HAP-1 (cell line): Measurements from ENCODE around the gene PADI6.

Experiments
- DNase-seq, 2 experiments: peaks; one replicate each; pipeline ENCODE4 v3.0.0-alpha.2; 2016 to 2020; ENCODE audit warnings: low spot score in 2 of 2
- H3K27me3 ChIP-seq: fragments of 250-450 bp; sonication (Bioruptor Pico); 2 replicates; pipeline ENCODE4 v1.5.1; 2020; ENCODE audit warnings: low read depth, mild to moderate bottlenecking, moderate library complexity
- H3K36me3 ChIP-seq: fragments of 250-450 bp; sonication (Bioruptor Pico); replicated peaks from 2 replicates; pipeline ENCODE4 v1.5.1; 2020; ENCODE audit warnings: mild to moderate bottlenecking
- H3K4me1 ChIP-seq: fragments of 250-450 bp; sonication (Bioruptor Pico); 2 replicates; pipeline ENCODE4 v1.5.1; 2020; ENCODE audit warnings: mild to moderate bottlenecking
- H3K4me3 ChIP-seq: fragments of 250-450 bp; sonication (Bioruptor Pico); 2 replicates; pipeline ENCODE4 v1.5.1; 2020; ENCODE audit warnings: mild to moderate bottlenecking, moderate library complexity
- H3K9me3 ChIP-seq: fragments of 250-450 bp; sonication (Bioruptor Pico); 2 replicates; pipeline ENCODE4 v1.5.1; 2020; ENCODE audit warnings: mild to moderate bottlenecking, moderate library complexity
- in situ Hi-C: fragments of 300-500 bp; cut with MboI; formaldehyde crosslinking; loops from 3 replicates; pipeline ENCODE4 v1.14.3; 2020; ENCODE audit warnings: low sequenced_read_pairs, inconsistent platforms, mixed read lengths

Gene PADI6

GRCh38 chr1:17361687-17362086 is 10.3 kb upstream of the PADI6 start:
- Histone ChIP-seq H3K36me3 (no peaks in the 10 kb centered on the region), H3K4me3 (no peak overlapping the region), H3K27me3 (no peaks in the 10 kb centered on the region; the same call in 1 of the 2 replicates), H3K4me1 (no peaks in the 10 kb centered on the region), H3K9me3 (peaks cover 3% of the 10 kb centered on the region; the same call in 1 of the 2 replicates)
- in situ Hi-C loops = no loop called here
- DNase-seq = no peak

- DNase-seq = no peak
- Histone ChIP-seq H3K4me1 (no peaks in the 10 kb centered on the region), H3K36me3 (no peaks in the 10 kb centered on the region), H3K9me3 (peaks cover 3% of the 10 kb centered on the region; the same call in 1 of the 2 replicates), H3K27me3 (peaks cover 3% of the 10 kb centered on the region; the same call in 1 of the 2 replicates), H3K4me3 (no peak overlapping the region)
- in situ Hi-C loops = no loop called here
Measured at GRCh38 chr1:17363351-17363750, 8.6 kb upstream of the PADI6 start.

GRCh38 chr1:17363771-17364170 is 8.2 kb upstream of the PADI6 start:
- peaks cover 5% of the 10 kb centered on the region; the same call in 1 of the 2 replicates for H3K27me3 ChIP-seq
- in situ Hi-C loops = no loop called here
- H3K36me3 ChIP-seq = no peaks in the 10 kb centered on the region
- H3K4me1 ChIP-seq = no peaks in the 10 kb centered on the region
- peaks cover 3% of the 10 kb centered on the region; the same call in 1 of the 2 replicates for H3K9me3 ChIP-seq
- no peak for DNase-seq
- H3K4me3 ChIP-seq = no peak overlapping the region

GRCh38 chr1:17365293-17365692 is 6.7 kb upstream of the PADI6 start:
- DNase-seq = no peak
- Histone ChIP-seq H3K4me3 (no peak overlapping the region), H3K27me3 (peaks cover 10% of the 10 kb centered on the region; the same call in 1 of the 2 replicates), H3K4me1 (no peaks in the 10 kb centered on the region), H3K9me3 (peaks cover 3% of the 10 kb centered on the region; the same call in 1 of the 2 replicates), H3K36me3 (no peaks in the 10 kb centered on the region)
- in situ Hi-C loops = no loop called here

GRCh38 chr1:17369466-17369865 is 2.5 kb upstream of the PADI6 start:
- no peak for DNase-seq
- peaks cover 25% of the 10 kb centered on the region for H3K27me3 ChIP-seq
- H3K4me1 ChIP-seq = no peaks in the 10 kb centered on the region
- H3K9me3 ChIP-seq = peaks cover under 1% of the 10 kb centered on the region; the same call in 1 of the 2 replicates
- in situ Hi-C loops = no loop called here
- no peak overlapping the region for H3K4me3 ChIP-seq
- H3K36me3 ChIP-seq = no peaks in the 10 kb centered on the region

- no peak for DNase-seq
- in situ Hi-C loops = no loop called here
Measured at GRCh38 chr1:17370618-17371017, 1.4 kb upstream of the PADI6 start.

GRCh38 chr1:17372955-17373354 is 959 bp downstream of the PADI6 start:
- no peaks in the 10 kb centered on the region for H3K9me3 ChIP-seq
- H3K4me3 ChIP-seq = no peak overlapping the region
- H3K27me3 ChIP-seq = peaks cover 28% of the 10 kb centered on the region
- DNase-seq = no peak
- in situ Hi-C loops = no loop called here
- no peaks in the 10 kb centered on the region for H3K36me3 ChIP-seq
- no peaks in the 10 kb centered on the region for H3K4me1 ChIP-seq

More at GRCh38 chr1:17370618-17371017, 1.4 kb upstream of the PADI6 start:
- no peaks in the 10 kb centered on the region for H3K4me1 ChIP-seq
- H3K36me3 ChIP-seq = no peaks in the 10 kb centered on the region
- H3K9me3 ChIP-seq = no peaks in the 10 kb centered on the region
- peaks cover 27% of the 10 kb centered on the region for H3K27me3 ChIP-seq
- no peak overlapping the region for H3K4me3 ChIP-seq

- Histone ChIP-seq H3K9me3 (no peaks in the 10 kb centered on the region), H3K4me3 (no peak overlapping the region), H3K27me3 (peaks cover 22% of the 10 kb centered on the region), H3K36me3 (no peaks in the 10 kb centered on the region), H3K4me1 (no peaks in the 10 kb centered on the region)
- in situ Hi-C loops = no loop called here
- DNase-seq = no peak
Measured at GRCh38 chr1:17375651-17376050, 3.7 kb downstream of the PADI6 start.

- Histone ChIP-seq H3K27me3 (peaks cover 23% of the 10 kb centered on the region), H3K9me3 (no peaks in the 10 kb centered on the region), H3K4me3 (no peak overlapping the region), H3K4me1 (no peaks in the 10 kb centered on the region), H3K36me3 (no peaks in the 10 kb centered on the region)
- no peak for DNase-seq
- in situ Hi-C loops = no loop called here
Measured at GRCh38 chr1:17377325-17377953, 5.4 kb downstream of the PADI6 start.

- peaks cover 12% of the 10 kb centered on the region; the same call in 1 of the 2 replicates for H3K27me3 ChIP-seq
- in situ Hi-C loops = no loop called here
- DNase-seq = no peak
Measured at GRCh38 chr1:17381161-17381560, 9.2 kb downstream of the PADI6 start.

GRCh38 chr1:17392199-17392740 is 20.3 kb downstream of the PADI6 start:
- Histone ChIP-seq H3K4me1 (no peaks in the 10 kb centered on the region), H3K9me3 (no peaks in the 10 kb centered on the region), H3K27me3 (peaks cover 20% of the 10 kb centered on the region), H3K36me3 (no peaks in the 10 kb centered on the region), H3K4me3 (no peak overlapping the region)
- in situ Hi-C loops = no loop called here
- no peak for DNase-seq

More at GRCh38 chr1:17381161-17381560, 9.2 kb downstream of the PADI6 start:
- H3K4me1 ChIP-seq = no peaks in the 10 kb centered on the region
- no peaks in the 10 kb centered on the region for H3K9me3 ChIP-seq
- H3K36me3 ChIP-seq = no peaks in the 10 kb centered on the region
- no peak overlapping the region for H3K4me3 ChIP-seq

- H3K9me3 ChIP-seq = no peaks in the 10 kb centered on the region
- in situ Hi-C loops = no loop called here
- H3K27me3 ChIP-seq = peaks cover 16% of the 10 kb centered on the region
- no peak for DNase-seq
- no peaks in the 10 kb centered on the region for H3K4me1 ChIP-seq
- H3K4me3 ChIP-seq = no peak overlapping the region
- no peaks in the 10 kb centered on the region for H3K36me3 ChIP-seq
Measured at GRCh38 chr1:17393230-17393629, 21.2 kb downstream of the PADI6 start.

- Histone ChIP-seq H3K36me3 (no peaks in the 10 kb centered on the region), H3K4me3 (no peak overlapping the region), H3K27me3 (no peaks in the 10 kb centered on the region), H3K9me3 (no peaks in the 10 kb centered on the region), H3K4me1 (no peaks in the 10 kb centered on the region)
- in situ Hi-C loops = no loop called here
- DNase-seq = no peak
Measured at GRCh38 chr1:17397910-17398695, 26.1 kb downstream of the PADI6 start.
